Endodermal cell (in vitro differentiated cells): ENCODE results near the gene THUMPD3. TPM values are rescaled to one million over a fixed set of nuclear protein-coding genes. Genes with fewer than 3 reads are reported as not detected.

Source experiments
- DNase-seq: peaks from one replicate; pipeline ENCODE4 v3.0.0-alpha.2; 2017
- H3K27ac ChIP-seq: 2 replicates; pipeline ENCODE4 v1.5.1; 2013; ENCODE audit warnings: mild to moderate bottlenecking, low read depth, low read length, moderate library complexity
- H3K27me3 ChIP-seq: 2 replicates; pipeline ENCODE4 v1.6.1; 2013; ENCODE audit warnings: mild to moderate bottlenecking, low read length, moderate library complexity; ENCODE audit not compliant: insufficient read depth, control insufficient read depth, poor library complexity, severe bottlenecking
- H3K36me3 ChIP-seq: 2 replicates; pipeline ENCODE4 v1.7.0; 2013; ENCODE audit warnings: mild to moderate bottlenecking, low read length, moderate library complexity; ENCODE audit not compliant: control insufficient read depth, insufficient read depth
- H3K4me1 ChIP-seq: one replicate; pipeline ENCODE4 v1.7.0; 2013; ENCODE audit warnings: low read length; ENCODE audit not compliant: control insufficient read depth, insufficient read depth
- H3K4me3 ChIP-seq: 2 replicates; pipeline ENCODE4 v1.5.1; 2013; ENCODE audit warnings: mild to moderate bottlenecking, low read length, moderate library complexity
- H3K9ac ChIP-seq: 2 replicates; pipeline ENCODE4 v1.6.1; 2013; ENCODE audit warnings: mild to moderate bottlenecking, low read length, moderate library complexity; ENCODE audit not compliant: poor library complexity, severe bottlenecking; ENCODE audit errors: extremely low read depth
- H3K9me3 ChIP-seq: 2 replicates; pipeline ENCODE4 v1.6.1; 2013; ENCODE audit warnings: mild to moderate bottlenecking, low read length, moderate library complexity; ENCODE audit not compliant: control insufficient read depth
- H3K27ac Mint-ChIP-seq: 2 replicates; pipeline ENCODE4 v1.8.0; 2020; ENCODE audit warnings: mixed read lengths
- H3K27me3 Mint-ChIP-seq: 2 replicates; pipeline ENCODE4 v1.8.0; 2021; ENCODE audit warnings: mild to moderate bottlenecking, mixed read lengths; ENCODE audit not compliant: insufficient read depth
- H3K36me3 Mint-ChIP-seq: 2 replicates; pipeline ENCODE4 v1.8.0; 2020; ENCODE audit warnings: low read depth, mixed read lengths
- H3K4me1 Mint-ChIP-seq: 2 replicates; pipeline ENCODE4 v1.8.0; 2020; ENCODE audit warnings: mixed read lengths
- H3K4me3 Mint-ChIP-seq: 2 replicates; pipeline ENCODE4 v1.8.0; 2020; ENCODE audit warnings: mild to moderate bottlenecking, moderate library complexity, mixed read lengths
- H3K9me3 Mint-ChIP-seq: 2 replicates; pipeline ENCODE4 v1.8.0; 2020; ENCODE audit warnings: mild to moderate bottlenecking, mixed read lengths
- CTCF ChIP-seq: fragments of 200-600 bp; sonication (generic); conservative IDR thresholded peaks from 2 replicates; pipeline ENCODE4 v1.5.0; 2021; ENCODE audit warnings: antibody characterized with exemption, mild to moderate bottlenecking
- WGBS, 2 experiments: methylation state at CpG; one replicate each; pipeline versions ENCODE4 v1.1.5 to v1.1.7; 2013; ENCODE audit warnings: missing lambda C conversion rate in 2 of 2, mixed read lengths in 1 of 2; ENCODE audit not compliant: insufficient coverage in 1 of 2, insufficient read length in 1 of 2; 5-methylcytosine and 5-hydroxymethylcytosine counted together
- total RNA-seq, 2 donors: library from RNA; stranded (reverse); fragmentation: NEBNext Ultra II Directional in 1 of 2; extraction: Animal tissue kit (Norgen Biotek cat#: 25700) in 1 of 2; gene quantifications; 2 replicates in 1 of 2; 3 replicates in 1 of 2; pipeline ENCODE4 v1.2.1, GENCODE V29; 2021

THUMPD3 gene
- total RNA-seq, 2 donors from 2014 or later = 55.7 to 61.8 TPM

- Mint-ChIP-seq H3K27me3 (no peaks in the 10 kb centered on the region), H3K9me3 (no peaks in the 10 kb centered on the region), H3K27ac (no peak overlapping the region), H3K4me1 (peaks cover 28% of the 10 kb centered on the region), H3K4me3 (no peak overlapping the region), H3K36me3 (no peaks in the 10 kb centered on the region)
- peaks cover 10% of the 10 kb centered on the region for H3K4me1 ChIP-seq
- no peak overlapping the region for H3K9ac ChIP-seq
- no peak overlapping the region for H3K4me3 ChIP-seq
- 80 to 83% methylated on average over 1 to 2 of the region's 2 CpGs for WGBS, 2 experiments
- no peaks in the 10 kb centered on the region for H3K9me3 ChIP-seq
- H3K27ac ChIP-seq = no peak overlapping the region
- no peak for DNase-seq
- H3K36me3 ChIP-seq = no peaks in the 10 kb centered on the region
- no peak for TF ChIP-seq CTCF
- no peaks in the 10 kb centered on the region for H3K27me3 ChIP-seq
These were observed 13.3 kb upstream of the THUMPD3 start for GRCh38 chr3:9349321-9350117.

GRCh38 chr3:9351709-9352126 is 11.1 kb upstream of the THUMPD3 start:
- Mint-ChIP-seq H3K4me1 (peaks cover 31% of the 10 kb centered on the region), H3K27ac (peak overlapping the region; percentile 88), H3K27me3 (no peaks in the 10 kb centered on the region), H3K9me3 (no peaks in the 10 kb centered on the region), H3K4me3 (no peak overlapping the region), H3K36me3 (no peaks in the 10 kb centered on the region)
- H3K9ac ChIP-seq = no peak overlapping the region
- peaks cover 10% of the 10 kb centered on the region for H3K4me1 ChIP-seq
- no peaks in the 10 kb centered on the region for H3K36me3 ChIP-seq
- no peaks in the 10 kb centered on the region for H3K27me3 ChIP-seq
- peak; percentile 75 for DNase-seq
- no peak overlapping the region for H3K4me3 ChIP-seq
- WGBS, 2 experiments = 83 to 89% methylated on average over 3 of the region's 3 CpGs
- no peaks in the 10 kb centered on the region for H3K9me3 ChIP-seq
- no peak for TF ChIP-seq CTCF
- H3K27ac ChIP-seq = no peak overlapping the region

- H3K4me3 Mint-ChIP-seq = no peak overlapping the region
- no peaks in the 10 kb centered on the region for H3K27me3 ChIP-seq
- peak overlapping the region; percentile 17 for H3K9ac ChIP-seq
- WGBS, 2 experiments = 5 to 38% methylated on average over 2 to 6 of the region's 7 CpGs
- H3K36me3 ChIP-seq = no peaks in the 10 kb centered on the region
- peak; percentile 98 for TF ChIP-seq CTCF
- H3K27me3 Mint-ChIP-seq = no peaks in the 10 kb centered on the region
- H3K4me3 ChIP-seq = peak overlapping the region; percentile 4
- H3K9me3 Mint-ChIP-seq = no peaks in the 10 kb centered on the region
- no peaks in the 10 kb centered on the region for H3K9me3 ChIP-seq
- no peaks in the 10 kb centered on the region for H3K36me3 Mint-ChIP-seq
- H3K27ac ChIP-seq = no peak overlapping the region
- peak overlapping the region; percentile 84 for H3K27ac Mint-ChIP-seq
- peaks cover 31% of the 10 kb centered on the region for H3K4me1 Mint-ChIP-seq
- peaks cover 10% of the 10 kb centered on the region for H3K4me1 ChIP-seq
- DNase-seq = peak; percentile 90
These were observed 9.7 kb upstream of the THUMPD3 start for GRCh38 chr3:9352917-9353752.
